ENCODE data around the gene PARD3.

PARD3 gene

GRCh38 chr10:34479520-34480179 lies 335.4 kb downstream of the PARD3 start:
- no peak overlapping the region for H3K4me3 ChIP-seq (ENCODE audit: low read depth, low read length)
- no peak for DNase-seq (ENCODE audit: low read depth, low spot score)
- in situ Hi-C loops (cut with HindIII; ENCODE audit: low sequenced_read_pairs): no loop called here

GRCh38 chr10:34477249-34477648 lies 337.8 kb downstream of the PARD3 start:
- no peak for DNase-seq (ENCODE audit: low read depth, low spot score)

More at GRCh38 chr10:34479520-34480179, 335.4 kb downstream of the PARD3 start:
- no peak for TF ChIP-seq CTCF (IDR thresholded peaks at IDR 0.05; ENCODE audit: low read depth, low read length)

GRCh38 chr10:34476608-34477007 lies 338.5 kb downstream of the PARD3 start:
- no peak for TF ChIP-seq CTCF (IDR thresholded peaks at IDR 0.05; ENCODE audit: low read depth, low read length)
- DNase-seq (ENCODE audit: low read depth, low spot score): no peak
- in situ Hi-C loops (cut with HindIII; ENCODE audit: low sequenced_read_pairs): no loop called here
- no peak overlapping the region for H3K4me3 ChIP-seq (ENCODE audit: low read depth, low read length)

More at GRCh38 chr10:34477249-34477648, 337.8 kb downstream of the PARD3 start:
- in situ Hi-C loops (cut with HindIII; ENCODE audit: low sequenced_read_pairs): no loop called here
- H3K4me3 ChIP-seq (ENCODE audit: low read depth, low read length): no peak overlapping the region
- no peak for TF ChIP-seq CTCF (IDR thresholded peaks at IDR 0.05; ENCODE audit: low read depth, low read length)

GRCh38 chr10:34475786-34476185 lies 339.3 kb downstream of the PARD3 start:
- no peak for DNase-seq (ENCODE audit: low read depth, low spot score)
- no peak for TF ChIP-seq CTCF (IDR thresholded peaks at IDR 0.05; ENCODE audit: low read depth, low read length)
- H3K4me3 ChIP-seq (ENCODE audit: low read depth, low read length): no peak overlapping the region
- in situ Hi-C loops (cut with HindIII; ENCODE audit: low sequenced_read_pairs): no loop called here

GRCh38 chr10:34475274-34475646 lies 339.8 kb downstream of the PARD3 start:
- TF ChIP-seq CTCF (IDR thresholded peaks at IDR 0.05; ENCODE audit: low read depth, low read length): no peak
- in situ Hi-C loops (cut with HindIII; ENCODE audit: low sequenced_read_pairs): no loop called here
- no peak for DNase-seq (ENCODE audit: low read depth, low spot score)
- H3K4me3 ChIP-seq (ENCODE audit: low read depth, low read length): no peak overlapping the region

GRCh38 chr10:34474555-34475273 lies 340.4 kb downstream of the PARD3 start:
- TF ChIP-seq CTCF (IDR thresholded peaks at IDR 0.05; ENCODE audit: low read depth, low read length): no peak
- in situ Hi-C loops (cut with HindIII; ENCODE audit: low sequenced_read_pairs): no loop called here
- H3K4me3 ChIP-seq (ENCODE audit: low read depth, low read length): no peak overlapping the region
- no peak for DNase-seq (ENCODE audit: low read depth, low spot score)
